Central memory CD4-positive, alpha-beta T cell (primary cell): ENCODE data around the gene FUT2.
A peak's percentile ranks its signal among the peaks of the same experiment; 100 is the strongest.
"Not testable (repeated sequence)": the region's sequence is repeated elsewhere in the genome, so short reads cannot be mapped to it uniquely, and the experiment has no call there.

Source experiments
- DNase-seq: peaks from one replicate; pipeline ENCODE4 v3.0.0; 2022

Gene FUT2

GRCh38 chr19:48705431-48705830, 9.7 kb downstream of the FUT2 start:
- no peak for DNase-seq

DNA sequence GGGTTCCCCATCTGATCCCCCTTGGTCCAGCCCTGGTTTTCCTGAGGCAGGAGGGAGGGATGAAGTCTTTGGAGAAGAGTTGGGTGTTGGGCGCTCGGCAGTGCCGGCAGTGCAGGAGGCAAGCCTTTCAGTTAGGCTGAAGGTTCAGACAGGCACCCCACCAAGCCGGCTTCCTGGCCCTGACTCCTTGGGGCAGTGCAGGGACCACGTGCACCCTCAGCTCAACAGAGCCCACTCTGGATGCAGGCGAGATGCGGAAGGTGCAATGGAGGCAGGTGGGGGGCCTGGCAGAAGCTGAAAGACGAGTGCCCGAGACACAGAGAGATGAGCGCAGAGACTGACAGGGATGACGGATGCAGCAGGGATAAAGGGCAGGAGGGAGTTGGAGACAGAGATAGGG, 12.7 kb downstream of the FUT2 start:
- no peak for DNase-seq

DNA sequence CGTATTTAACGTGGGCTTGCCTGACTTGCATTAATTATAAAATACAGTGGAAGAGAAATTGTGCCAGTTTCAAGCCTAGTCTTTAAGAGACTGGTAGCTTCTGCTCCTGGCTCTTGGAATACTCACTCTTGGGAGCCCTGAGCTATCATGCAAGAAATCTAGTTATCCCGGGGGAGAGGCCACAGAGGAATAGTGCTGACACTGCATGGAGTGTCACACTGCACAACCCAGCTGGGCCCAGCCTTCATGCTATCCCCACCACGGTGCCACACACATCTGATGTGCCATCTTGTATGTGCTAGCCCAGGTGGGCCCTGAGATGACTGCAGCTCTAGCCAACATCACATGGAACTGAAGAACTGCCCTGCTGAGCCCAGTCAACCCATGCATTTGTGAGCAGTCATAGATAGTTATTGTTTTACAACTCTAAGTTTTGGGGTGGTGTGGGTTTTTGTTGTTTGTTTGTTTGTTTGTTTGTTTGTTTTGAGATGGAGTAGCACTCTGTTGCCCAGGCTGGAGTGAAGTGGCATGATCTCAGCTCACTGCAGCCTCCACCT, 15.4 kb downstream of the FUT2 start:
- DNase-seq: no peak

- DNase-seq: no peak
Measured at GRCh38 chr19:48713041-48713863, 17.5 kb downstream of the FUT2 start.

DNA sequence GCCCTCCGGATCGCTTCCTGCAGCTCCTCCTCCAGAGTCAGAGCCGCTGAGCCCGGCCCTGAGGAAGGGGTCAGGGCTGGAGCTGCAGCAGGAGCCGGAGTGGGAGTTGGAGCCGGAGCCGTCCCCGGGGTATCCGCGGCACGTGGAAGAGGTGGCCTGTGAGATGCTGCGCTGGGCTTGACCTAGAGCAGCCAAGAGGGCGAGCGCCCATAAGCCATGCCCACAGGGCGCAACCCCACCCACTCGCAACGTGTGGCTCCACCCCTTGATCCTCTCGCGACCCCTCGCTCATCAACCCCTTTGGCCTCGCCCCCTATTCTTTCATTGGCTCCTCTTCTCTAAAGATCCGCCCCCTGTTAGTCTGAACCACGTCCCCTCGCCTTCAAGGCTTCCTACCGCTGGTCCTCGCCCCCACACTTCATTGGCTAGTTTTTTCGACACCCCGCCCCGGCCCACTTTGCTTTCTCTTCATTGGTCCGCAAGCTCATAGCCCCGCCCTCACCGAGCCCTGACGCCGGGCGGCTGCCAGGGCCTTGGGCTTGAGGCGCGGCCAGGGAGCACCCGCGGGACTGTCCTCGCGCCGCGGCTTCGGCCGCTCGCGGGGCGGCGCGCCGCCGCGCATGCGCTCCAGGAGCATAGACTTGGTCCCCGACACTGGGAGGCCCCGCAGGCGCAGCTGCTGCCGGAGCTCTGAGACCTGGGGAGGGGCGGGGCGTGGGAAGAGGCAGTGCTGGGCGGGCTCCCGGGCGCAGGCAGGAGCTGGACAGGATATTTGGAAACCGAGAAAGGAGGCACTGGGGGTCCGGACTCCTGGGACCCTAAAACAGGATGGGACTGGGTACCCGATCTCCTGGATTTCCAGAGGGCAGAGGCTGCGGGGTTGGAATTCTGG, 18.3 kb downstream of the FUT2 start:
- DNase-seq: peak; percentile 96

GRCh38 chr19:48714759-48715675, 19.2 kb downstream of the FUT2 start:
- DNase-seq: no peak

GRCh38 chr19:48715681-48716171, 20.0 kb downstream of the FUT2 start:
- DNase-seq: no peak

DNA sequence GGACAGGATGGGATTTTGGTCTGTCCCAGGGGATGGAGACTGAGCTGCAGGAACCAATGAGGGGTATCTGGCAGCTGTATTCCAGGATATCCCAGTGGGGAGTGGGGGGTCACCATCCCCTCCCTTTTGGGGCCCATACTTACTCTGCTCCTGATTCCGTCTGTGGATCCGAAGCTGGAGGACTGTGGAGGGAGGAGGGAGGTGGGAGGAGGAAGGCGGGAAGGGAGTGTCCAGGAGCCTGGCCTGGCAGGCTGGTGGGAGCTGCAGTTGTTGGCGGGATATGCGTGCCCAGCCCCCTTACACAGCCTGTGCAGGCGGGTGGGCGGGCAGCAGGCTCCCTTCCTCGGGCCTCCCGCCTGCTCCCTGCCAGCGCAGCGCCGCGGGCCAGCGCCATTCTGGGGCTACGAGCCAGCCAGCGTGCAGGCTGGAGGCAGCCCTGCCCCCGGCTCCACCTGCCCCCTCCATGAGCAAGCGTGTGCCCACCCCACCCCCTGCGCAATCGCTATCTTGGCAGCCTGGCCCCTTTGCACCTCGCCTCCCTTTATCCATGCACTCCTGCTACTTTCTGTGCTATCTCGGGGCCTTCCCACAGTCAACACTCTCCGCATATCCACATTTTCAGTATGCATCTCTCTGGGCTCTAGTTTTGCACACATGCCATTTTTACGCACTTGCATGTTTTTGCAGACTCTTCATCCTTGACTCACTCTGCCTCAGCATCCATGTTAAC, 21.0 kb downstream of the FUT2 start:
- no peak for DNase-seq

- DNase-seq: not testable (repeated sequence)
Measured at GRCh38 chr19:48718106-48718505, 22.3 kb downstream of the FUT2 start.

DNA sequence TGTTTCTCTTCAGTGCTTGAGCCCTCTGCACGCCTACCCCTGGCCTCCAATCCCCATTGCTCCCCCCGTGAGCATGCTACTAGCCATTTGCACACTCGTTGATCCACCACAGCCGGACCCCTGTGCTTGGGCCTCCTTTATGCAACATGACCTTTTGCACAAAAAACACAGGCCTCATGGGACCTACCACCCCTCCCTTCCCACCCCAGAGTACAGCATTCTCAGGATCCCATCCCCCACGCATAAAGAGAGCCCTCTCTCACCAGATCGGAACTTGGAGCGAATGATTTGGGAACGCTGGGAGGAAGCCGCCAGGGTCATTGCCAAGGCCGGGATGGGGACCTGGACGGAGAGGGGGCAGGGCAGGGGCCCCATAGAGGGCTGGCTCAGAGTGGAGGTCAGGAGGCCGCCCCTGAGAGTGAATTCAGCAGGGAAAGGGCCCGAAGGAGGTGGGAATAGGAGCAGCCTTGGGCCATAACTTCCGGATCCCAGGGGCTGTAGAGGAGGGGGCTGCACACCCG, 23.0 kb downstream of the FUT2 start:
- no peak for DNase-seq

DNA sequence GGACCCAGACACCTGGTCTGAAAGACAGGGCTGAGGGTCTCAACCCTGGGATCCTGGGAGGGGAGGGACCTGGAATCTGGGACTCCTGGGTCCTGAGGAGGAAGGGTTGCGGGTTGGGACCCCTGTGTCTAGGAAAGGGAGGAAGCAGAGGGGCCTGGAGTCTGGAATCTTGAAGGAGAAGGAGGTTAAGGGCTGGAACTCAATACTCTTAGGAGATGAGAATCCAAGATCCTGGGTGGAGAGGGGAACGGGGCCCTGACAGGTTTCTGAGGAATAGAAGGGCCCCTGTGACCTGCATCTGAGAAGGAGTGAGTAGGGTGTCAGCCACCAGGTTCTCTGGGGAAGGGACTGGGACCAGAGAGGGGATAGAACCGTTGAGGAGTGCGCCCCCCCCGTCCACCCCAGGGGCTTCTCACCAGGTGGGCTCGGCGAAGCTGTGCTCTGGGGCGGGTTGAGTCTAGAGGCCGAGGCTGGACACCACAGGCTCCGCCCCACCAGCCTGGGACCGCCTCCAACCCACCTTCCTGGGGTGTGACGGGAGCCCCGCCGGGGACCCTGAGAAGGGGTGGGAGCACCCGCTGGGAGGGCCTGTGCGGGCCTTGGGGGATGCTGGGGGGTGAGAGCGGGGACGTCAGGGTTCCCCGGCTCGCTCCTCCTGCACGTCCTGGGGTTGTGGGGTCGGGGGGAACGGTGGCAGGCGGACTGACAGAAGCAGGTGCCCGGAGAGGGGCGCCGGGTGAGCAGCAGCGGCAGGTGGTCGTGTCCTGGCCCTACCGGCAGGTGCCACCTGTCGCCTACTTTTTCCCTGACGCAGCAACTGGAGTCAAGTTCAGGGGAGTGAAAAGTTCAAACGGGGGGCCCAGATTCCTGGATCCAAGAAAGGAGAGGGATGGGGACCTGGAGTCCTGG, 23.7 kb downstream of the FUT2 start, which contains the start of gene MAMSTR:
Gene MAMSTR, minus strand, starts transcription at position 463 of the 909 bp plus-strand sequence. CDS start 694 bp downstream, outside the sequence.
- DNase-seq: no peak

GRCh38 chr19:48720251-48720612, 24.5 kb downstream of the FUT2 start:
- no peak for DNase-seq

DNA sequence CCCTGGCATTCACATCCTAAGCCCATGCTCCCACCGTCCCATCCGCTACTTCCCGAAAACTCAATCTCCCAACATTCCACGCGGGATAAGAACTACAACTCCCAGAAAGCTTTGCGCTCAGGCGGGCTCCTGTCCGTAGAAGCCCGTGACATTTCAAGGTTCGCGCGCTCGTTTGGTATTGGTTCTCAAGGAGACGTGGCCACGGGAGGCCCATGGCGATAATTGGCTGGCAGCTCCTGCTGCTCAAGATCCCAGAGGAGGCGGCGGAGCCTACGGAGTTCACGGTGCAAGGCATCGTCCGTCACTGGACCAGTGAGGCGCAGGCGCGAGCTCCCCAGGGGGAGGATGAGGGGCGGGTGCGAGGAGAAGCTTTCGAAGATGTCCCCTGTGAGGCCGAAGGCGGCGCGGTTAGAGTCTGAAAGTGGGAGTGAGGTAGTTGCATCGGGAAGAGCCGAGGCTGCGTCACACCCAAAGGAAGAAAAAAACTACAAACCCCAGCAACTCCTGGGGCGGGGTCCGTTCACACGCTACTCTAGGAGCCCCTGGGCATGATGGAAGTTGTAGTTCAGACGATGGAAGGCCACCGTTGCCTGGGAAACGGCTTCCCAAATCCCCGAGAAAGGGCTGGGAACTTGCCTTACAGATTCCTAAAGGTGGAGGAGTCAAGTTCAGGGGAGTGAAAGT, 25.0 kb downstream of the FUT2 start:
- peak; percentile 90 for DNase-seq

- no peak for DNase-seq
Measured at GRCh38 chr19:48722196-48722708, 26.5 kb downstream of the FUT2 start.

DNA sequence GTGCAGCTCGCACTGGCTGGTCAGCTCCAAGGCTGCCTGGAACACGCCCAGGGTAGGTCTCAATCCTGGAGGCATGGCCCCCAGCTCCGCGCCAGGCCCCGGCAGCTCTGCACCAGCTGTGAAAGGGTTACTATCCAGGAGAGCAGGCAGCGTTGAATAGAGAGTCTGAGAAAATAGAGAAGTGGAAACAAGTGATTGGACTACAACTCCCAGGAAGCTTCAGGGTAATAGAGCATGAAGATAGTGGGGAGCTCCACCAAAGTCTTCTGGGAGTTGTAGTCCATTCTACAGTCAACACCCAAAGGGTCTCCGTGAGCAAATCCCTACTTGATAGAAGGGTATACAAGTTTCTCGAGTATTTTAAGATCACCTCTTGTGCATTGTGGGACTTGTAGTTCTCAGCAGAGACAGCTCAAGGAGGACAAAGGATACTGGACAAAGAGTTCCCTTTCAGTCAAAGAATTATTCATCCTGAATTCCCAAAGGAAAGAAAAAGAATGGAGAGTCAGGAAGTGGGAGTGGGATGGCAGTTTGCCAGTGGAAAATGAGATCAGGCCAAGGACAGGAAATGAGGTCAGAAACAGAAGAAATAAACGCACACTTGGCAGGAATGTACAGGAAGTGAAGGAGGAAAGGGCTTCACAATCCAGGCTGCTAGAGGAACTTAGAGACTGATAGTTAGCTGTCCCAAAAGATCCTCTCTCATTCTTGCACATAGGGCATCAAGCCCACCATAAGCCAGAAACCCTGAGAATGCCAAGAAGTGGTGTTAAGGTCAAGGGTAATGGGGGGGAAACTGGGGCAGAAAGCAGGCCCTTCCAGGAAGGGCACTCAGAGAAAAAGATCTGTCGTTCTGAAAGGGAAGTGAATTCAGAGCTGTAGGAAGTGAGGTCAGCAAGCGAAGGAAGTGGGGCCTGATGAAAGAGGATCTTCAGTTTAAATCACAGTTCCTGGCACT, 29.3 kb downstream of the FUT2 start:
- DNase-seq: peak; percentile 64

GRCh38 chr19:48726556-48726955, 30.8 kb downstream of the FUT2 start:
- DNase-seq: peak; percentile 59

GRCh38 chr19:48728911-48729664, 33.3 kb downstream of the FUT2 start:
- DNase-seq: no peak
